GM19238 (cell line): ENCODE measurements around the gene ZNF684.
"Not testable (repeated sequence)": the region's sequence is repeated elsewhere in the genome, so short reads cannot be mapped to it uniquely, and the experiment has no call there.

Source experiments
- DNase-seq: peaks from one replicate; pipeline ENCODE4 v3.0.0; 2011; ENCODE audit warnings: low spot score; ENCODE audit not compliant: insufficient read length

ZNF684 gene

GRCh38 chr1:40567825-40568224 is 36.4 kb downstream of the ZNF684 start:
- DNase-seq = no peak

DNA sequence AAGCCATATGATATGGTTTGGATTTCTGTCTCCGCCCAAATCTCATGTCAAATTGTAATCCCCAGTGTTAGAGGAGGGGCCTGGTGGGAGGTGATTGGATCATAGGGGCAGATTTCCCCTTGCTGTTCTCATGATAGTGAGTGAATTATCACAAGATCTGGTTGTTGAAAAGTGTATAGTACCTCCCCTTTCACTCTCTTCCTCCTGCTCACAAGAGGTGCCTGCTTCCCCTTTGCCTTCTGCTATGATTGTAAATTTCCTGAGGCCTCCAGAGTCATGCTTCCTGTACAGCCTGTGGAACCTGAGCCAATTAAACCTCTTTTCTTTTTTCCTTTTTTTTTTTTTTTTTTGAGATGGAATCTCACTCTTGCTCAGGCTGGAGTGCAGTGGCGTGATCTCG is 43.4 kb downstream of the ZNF684 start:
- not testable (repeated sequence) for DNase-seq

- no peak for DNase-seq
Measured at GRCh38 chr1:40575336-40575735, 43.9 kb downstream of the ZNF684 start.

DNA sequence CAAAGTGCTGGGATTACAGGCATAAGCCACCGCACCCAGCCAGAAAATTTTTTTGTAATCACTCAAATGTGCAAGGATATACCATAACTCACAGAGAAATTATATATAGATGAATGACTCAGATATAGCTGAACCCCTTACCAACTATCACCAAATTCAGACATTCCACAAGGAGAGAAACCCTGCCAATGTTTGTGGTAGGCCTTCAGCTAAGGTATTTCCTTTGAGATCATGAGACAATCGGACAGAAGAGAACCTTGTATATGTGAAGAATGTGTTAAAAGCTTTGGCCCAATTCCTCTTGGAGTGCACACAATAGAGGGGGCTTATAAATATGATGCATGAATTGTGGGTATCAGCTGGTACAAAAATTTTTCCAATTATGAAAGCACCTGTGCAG is 50.7 kb downstream of the ZNF684 start:
- DNase-seq = no peak

- no peak for DNase-seq
Measured at GRCh38 chr1:40583980-40584379, 52.5 kb downstream of the ZNF684 start.

DNA sequence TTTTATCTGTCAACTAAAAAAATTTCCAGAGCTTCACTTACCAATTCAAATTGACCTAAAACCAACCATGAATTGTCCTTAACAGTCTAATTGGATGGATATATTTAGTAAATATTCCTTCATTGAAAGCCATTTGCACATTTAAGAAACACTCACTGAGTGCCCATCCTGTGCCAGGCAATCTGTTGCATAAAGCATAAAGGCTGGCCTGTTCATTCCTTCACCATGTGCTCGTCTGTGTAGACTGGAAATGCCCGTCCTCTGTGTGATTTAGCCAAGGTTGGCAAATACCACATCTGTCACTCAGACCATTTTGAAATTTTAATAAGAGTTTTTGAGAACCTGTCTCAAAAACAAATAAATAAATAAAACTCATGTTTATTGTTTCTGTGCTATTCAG is 57.1 kb downstream of the ZNF684 start:
- no peak for DNase-seq

DNA sequence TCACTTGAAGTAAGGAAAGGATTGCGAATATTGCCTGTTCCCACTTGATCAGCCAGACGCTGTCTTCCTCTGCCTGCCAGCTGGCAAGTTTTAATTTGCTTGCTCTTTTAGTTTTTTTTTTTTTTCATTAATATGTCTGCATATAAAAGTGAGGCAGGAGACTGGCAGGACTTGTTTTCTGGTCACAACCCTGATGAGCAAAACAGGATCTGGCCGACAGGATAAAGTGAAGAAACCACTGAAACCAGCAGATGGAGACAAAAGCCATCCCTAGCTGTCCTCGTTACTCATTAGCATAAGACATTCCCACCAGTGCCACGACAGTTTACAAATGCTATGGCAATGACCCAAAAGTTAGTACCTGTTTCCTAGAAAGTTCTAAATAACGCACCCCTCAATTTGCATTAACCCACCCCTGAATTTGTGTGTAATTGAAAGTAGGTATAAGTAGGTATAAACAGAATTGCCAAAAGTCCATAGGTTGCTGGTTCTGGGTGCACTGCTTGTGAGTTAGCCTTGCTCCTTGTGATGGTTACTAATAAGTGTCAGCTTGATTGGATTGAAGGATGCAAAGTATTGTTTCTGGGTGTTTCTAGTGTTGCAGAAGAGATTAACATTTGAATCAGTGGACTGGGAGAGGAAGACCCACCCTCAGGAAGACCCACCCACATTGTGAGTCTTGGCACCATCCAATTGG is 60.8 kb downstream of the ZNF684 start:
- DNase-seq = no peak

DNA sequence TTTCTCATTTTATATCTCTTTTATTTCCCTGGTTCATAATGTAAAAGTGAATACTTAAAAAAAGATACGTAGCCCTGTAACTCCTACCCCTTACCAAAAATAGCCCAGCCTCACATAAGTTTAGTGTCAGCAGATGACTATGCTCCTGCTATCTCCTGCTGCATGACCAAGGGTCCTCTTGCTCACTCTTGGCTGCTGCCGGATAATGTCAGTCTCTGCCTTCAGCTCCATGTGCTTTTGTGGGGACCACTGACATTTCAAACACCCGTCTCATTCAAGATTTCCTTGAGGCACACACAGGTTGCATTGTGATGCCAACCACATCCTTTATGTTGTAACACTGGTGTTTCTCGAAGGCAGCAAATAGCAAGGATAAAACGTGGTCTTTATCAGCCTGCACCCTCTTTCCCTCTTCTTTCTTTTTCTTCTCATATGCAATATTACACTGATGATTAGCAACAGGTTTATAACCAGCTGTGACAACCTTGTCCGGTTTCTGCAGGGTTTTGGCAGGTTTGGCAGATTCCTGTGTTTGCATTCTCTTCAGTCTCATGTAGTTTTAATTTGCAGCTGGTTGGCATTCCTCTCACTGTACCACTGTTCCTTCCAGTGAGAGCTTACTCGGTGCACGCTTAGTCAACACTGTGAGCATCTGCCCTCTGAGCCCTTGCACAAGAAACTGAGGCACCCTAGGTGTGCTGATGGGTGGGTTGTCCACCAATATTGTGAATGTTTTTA is 62.2 kb downstream of the ZNF684 start:
- no peak for DNase-seq

DNA sequence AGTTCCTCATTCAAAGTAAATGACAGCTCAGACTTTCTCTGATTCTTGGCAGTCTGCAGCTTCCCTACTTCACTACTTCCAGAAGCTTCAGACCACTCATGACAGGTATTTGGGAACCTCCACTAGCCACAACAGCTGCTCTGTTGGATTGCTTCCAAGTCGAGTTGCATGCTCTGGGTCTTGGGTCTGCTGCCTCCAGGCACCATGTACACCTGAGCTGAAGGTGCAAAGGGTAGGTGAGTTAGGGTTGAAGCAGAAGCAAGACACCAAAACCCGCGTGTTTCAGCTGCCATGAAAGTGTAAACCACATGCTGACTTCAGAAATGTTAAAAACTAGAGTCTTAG is 62.7 kb downstream of the ZNF684 start:
- no peak for DNase-seq

DNA sequence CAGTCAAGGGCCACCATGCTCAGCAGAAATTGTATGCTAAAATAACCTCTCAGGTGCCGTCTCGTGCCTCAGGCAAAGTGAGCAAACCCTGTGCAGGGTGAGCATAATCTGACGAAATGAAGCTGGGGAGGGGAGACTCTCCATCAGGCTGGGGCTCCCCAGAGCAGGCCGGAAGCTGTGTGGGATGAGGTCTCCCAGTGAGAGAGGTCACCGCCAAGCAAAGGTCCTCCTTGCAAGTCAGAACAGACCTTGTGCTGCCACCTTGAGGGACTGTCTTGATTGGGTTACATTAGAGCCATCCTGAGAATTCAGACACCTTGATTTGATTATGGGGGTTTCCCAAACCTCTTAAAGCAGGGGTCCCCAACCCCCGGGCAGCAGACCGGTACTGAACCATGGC is 64.2 kb downstream of the ZNF684 start:
- DNase-seq = no peak
